Glutamatergic neuron (in vitro differentiated cells): ENCODE measurements around the gene MBD2. TPM values are rescaled to one million over a fixed set of nuclear protein-coding genes. Genes with fewer than 3 reads are reported as not detected.
A peak's percentile ranks its signal among the peaks of the same experiment; 100 is the strongest.
"Not testable (repeated sequence)": the region's sequence is repeated elsewhere in the genome, so short reads cannot be mapped to it uniquely, and the experiment has no call there.

Experiments
- DNase-seq: peaks from one replicate; pipeline ENCODE4 v3.0.0; 2022
- H3K27ac Mint-ChIP-seq: one replicate; pipeline ENCODE4 v1.8.0; 2020; ENCODE audit warnings: mild to moderate bottlenecking, mixed read lengths, inconsistent platforms; ENCODE audit not compliant: unreplicated experiment
- H3K27me3 Mint-ChIP-seq: one replicate; pipeline ENCODE4 v1.8.0; 2020; ENCODE audit warnings: mild to moderate bottlenecking, moderate library complexity, mixed read lengths, inconsistent platforms; ENCODE audit not compliant: unreplicated experiment
- H3K36me3 Mint-ChIP-seq: one replicate; pipeline ENCODE4 v1.8.0; 2020; ENCODE audit warnings: mild to moderate bottlenecking, mixed read lengths, inconsistent platforms; ENCODE audit not compliant: unreplicated experiment
- H3K4me1 Mint-ChIP-seq: one replicate; pipeline ENCODE4 v1.8.0; 2020; ENCODE audit warnings: mild to moderate bottlenecking, low read depth, mixed read lengths, inconsistent platforms; ENCODE audit not compliant: unreplicated experiment
- H3K4me3 Mint-ChIP-seq: one replicate; pipeline ENCODE4 v1.8.0; 2020; ENCODE audit warnings: mild to moderate bottlenecking, mixed read lengths, inconsistent platforms; ENCODE audit not compliant: unreplicated experiment
- H3K9me3 Mint-ChIP-seq: one replicate; pipeline ENCODE4 v1.8.0; 2020; ENCODE audit warnings: mild to moderate bottlenecking, moderate library complexity, mixed read lengths, inconsistent platforms; ENCODE audit not compliant: unreplicated experiment
- CTCF ChIP-seq: fragments of 200-600 bp; sonication (generic); IDR thresholded peaks from one replicate; pipeline ENCODE4 v1.5.0; 2021; ENCODE audit not compliant: partially characterized antibody, unreplicated experiment
- total RNA-seq: library from RNA; stranded (reverse); fragmentation: NEBNext Ultra II Directional; extraction: Animal tissue kit (Norgen Biotek cat#: 25700); gene quantifications from one replicate; pipeline ENCODE4 v1.2.1, GENCODE V29; 2021; ENCODE audit not compliant: unreplicated experiment

The MBD2 gene
- total RNA-seq, 1 donor from 2014 or later, result 30.6 TPM

GRCh38 chr18:54130631-54131030 is 93.8 kb downstream of the MBD2 start:
- H3K4me1 Mint-ChIP-seq, result peaks cover 18% of the 10 kb centered on the region
- H3K27ac Mint-ChIP-seq, result no peak overlapping the region
- no peak overlapping the region for H3K4me3 Mint-ChIP-seq
- H3K36me3 Mint-ChIP-seq, result no peaks in the 10 kb centered on the region
- H3K9me3 Mint-ChIP-seq, result no peaks in the 10 kb centered on the region
- no peak for DNase-seq
- no peak for TF ChIP-seq CTCF
- H3K27me3 Mint-ChIP-seq, result peaks cover 6% of the 10 kb centered on the region

- Mint-ChIP-seq H3K27me3 (peaks cover 6% of the 10 kb centered on the region), H3K36me3 (no peaks in the 10 kb centered on the region), H3K9me3 (no peaks in the 10 kb centered on the region), H3K4me3 (no peak overlapping the region), H3K27ac (no peak overlapping the region), H3K4me1 (peaks cover 18% of the 10 kb centered on the region)
- TF ChIP-seq CTCF, result no peak
- DNase-seq, result no peak
Observed at GRCh38 chr18:54130177-54130576, 94.3 kb downstream of the MBD2 start.

GRCh38 chr18:54129448-54130067 is 94.9 kb downstream of the MBD2 start:
- no peak for DNase-seq
- peaks cover 6% of the 10 kb centered on the region for H3K27me3 Mint-ChIP-seq
- no peak overlapping the region for H3K4me3 Mint-ChIP-seq
- H3K9me3 Mint-ChIP-seq, result no peaks in the 10 kb centered on the region
- H3K27ac Mint-ChIP-seq, result no peak overlapping the region
- TF ChIP-seq CTCF, result no peak
- no peaks in the 10 kb centered on the region for H3K36me3 Mint-ChIP-seq
- peaks cover 18% of the 10 kb centered on the region for H3K4me1 Mint-ChIP-seq

GRCh38 chr18:54127759-54128378 is 96.6 kb downstream of the MBD2 start:
- Mint-ChIP-seq H3K27me3 (peaks cover 6% of the 10 kb centered on the region), H3K4me3 (no peak overlapping the region), H3K27ac (peak overlapping the region; percentile 3), H3K4me1 (peaks cover 18% of the 10 kb centered on the region), H3K36me3 (no peaks in the 10 kb centered on the region), H3K9me3 (no peaks in the 10 kb centered on the region)
- peak; percentile 66 for TF ChIP-seq CTCF
- DNase-seq, result peak; percentile 57

GRCh38 chr18:54125429-54125828 is 99.0 kb downstream of the MBD2 start:
- no peak for TF ChIP-seq CTCF
- Mint-ChIP-seq H3K27ac (no peak overlapping the region), H3K4me3 (no peak overlapping the region), H3K36me3 (no peaks in the 10 kb centered on the region), H3K4me1 (peaks cover 18% of the 10 kb centered on the region), H3K9me3 (no peaks in the 10 kb centered on the region), H3K27me3 (peaks cover 6% of the 10 kb centered on the region)
- DNase-seq, result no peak

GRCh38 chr18:54123720-54124440 is 100.6 kb downstream of the MBD2 start:
- H3K4me3 Mint-ChIP-seq, H3K27ac Mint-ChIP-seq, H3K27me3 Mint-ChIP-seq, H3K9me3 Mint-ChIP-seq, DNase-seq, H3K36me3 Mint-ChIP-seq: not testable (repeated sequence)
- H3K4me1 Mint-ChIP-seq, result peaks cover 15% of the 10 kb centered on the region
